ENCODE data around the gene TBC1D3. TPM values are rescaled to one million over a fixed set of nuclear protein-coding genes. Genes with fewer than 3 reads are reported as not detected.
"Not testable (repeated sequence)": the region's sequence is repeated elsewhere in the genome, so short reads cannot be mapped to it uniquely, and the experiment has no call there.

TBC1D3 gene
- total and polyA plus RNA-seq, 2 donors (not counting 3 experiments of a cell fraction or from before 2014, with no cell fraction given): 2.6 TPM; not detected in 1

DNA sequence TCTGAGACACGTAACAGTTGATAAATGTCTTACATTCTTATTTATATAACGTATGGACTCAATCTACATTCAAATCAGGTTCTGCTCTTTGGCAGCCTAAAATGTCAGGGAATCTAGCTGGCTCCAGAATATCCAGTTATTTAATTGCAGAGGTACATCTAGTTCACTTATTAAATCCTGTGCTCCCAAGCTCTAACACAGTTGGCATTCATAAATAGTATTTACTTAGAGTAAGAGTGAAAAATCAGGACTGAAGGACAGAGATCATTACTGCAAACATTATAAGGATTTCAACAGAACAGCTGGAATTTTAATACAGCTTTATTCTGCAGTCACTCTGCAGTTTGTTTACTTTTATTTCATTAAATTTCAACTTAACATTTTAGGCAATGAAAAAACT, 7.9 kb upstream of the TBC1D3 start:
- H3K27me3 ChIP-seq (ENCODE audit: control insufficient read depth in 2 of 2, insufficient read depth in 2 of 2, low read length in 2 of 2); intact Hi-C loops (cut with micrococcal nuclease); H3K27ac ChIP-seq (ENCODE audit: insufficient read depth, low read depth, low read length); H3K36me3 ChIP-seq (ENCODE audit: control insufficient read depth in 2 of 2, extremely low read depth in 1 of 2, insufficient read depth in 2 of 2, low read length in 2 of 2); H4K20me1 ChIP-seq (replicated peaks; ENCODE audit: control insufficient read depth, extremely low read depth, insufficient read depth, low read length); CTCF ChIA-PET; DNase-seq (ENCODE audit: low read depth, low spot score); H2AFZ ChIP-seq (ENCODE audit: low read depth, low read length); BruUV-seq (replicated peaks); H3K4me3 ChIP-seq (replicated peaks in 1 of 3; ENCODE audit: insufficient read depth in 1 of 3, low read depth in 1 of 3, low read length in 3 of 3); POLR2A ChIA-PET; FAIRE-seq; H3K9me3 ChIP-seq (replicated peaks; ENCODE audit: control insufficient read depth, insufficient read depth, low read length); H3K9ac ChIP-seq (replicated peaks; ENCODE audit: extremely low read depth, insufficient read depth, low read length); H3K4me2 ChIP-seq (ENCODE audit: insufficient read depth, low read length); dilution Hi-C loops (cut with MboI; ENCODE audit: extremely low pct_ligation_motif_present, low sequenced_read_pairs); H3K4me1 ChIP-seq (ENCODE audit: control insufficient read depth, extremely low read depth, insufficient read depth, low read length); H3K9me1 ChIP-seq (replicated peaks; ENCODE audit: control insufficient read depth, extremely low read depth, insufficient read depth, low read length); H3K79me2 ChIP-seq (ENCODE audit: control insufficient read depth, insufficient read depth, low read length): not testable (repeated sequence)

DNA sequence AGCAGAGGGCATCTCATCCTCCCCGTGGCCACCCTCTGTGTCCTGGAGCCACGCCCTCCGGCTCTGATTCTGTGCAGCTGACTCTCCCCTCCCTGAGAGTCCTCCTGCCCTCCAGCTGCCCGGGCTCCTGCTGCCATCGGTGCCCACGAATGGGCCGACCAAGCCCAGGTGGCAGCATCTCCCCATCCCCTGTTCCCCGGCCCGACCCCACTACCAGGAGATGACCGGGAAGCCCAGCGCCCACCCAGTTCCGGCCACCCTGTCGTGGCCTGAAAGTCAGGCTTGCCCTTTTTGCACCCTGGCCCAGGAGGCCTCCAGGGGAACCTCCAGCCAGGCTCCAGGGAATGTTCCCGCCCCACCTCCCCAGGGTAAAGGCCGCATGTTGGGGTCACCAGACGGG, 57.5 kb downstream of the TBC1D3 start:
- H3K4me2 ChIP-seq (ENCODE audit: insufficient read depth, low read length); CTCF ChIA-PET; H3K79me2 ChIP-seq (ENCODE audit: control insufficient read depth, insufficient read depth, low read length); H3K9ac ChIP-seq (replicated peaks; ENCODE audit: extremely low read depth, insufficient read depth, low read length); FAIRE-seq; H3K4me1 ChIP-seq (ENCODE audit: control insufficient read depth, extremely low read depth, insufficient read depth, low read length); H2AFZ ChIP-seq (ENCODE audit: low read depth, low read length); H3K4me3 ChIP-seq (replicated peaks in 1 of 3; ENCODE audit: insufficient read depth in 1 of 3, low read depth in 1 of 3, low read length in 3 of 3); intact Hi-C loops (cut with micrococcal nuclease); H3K9me1 ChIP-seq (replicated peaks; ENCODE audit: control insufficient read depth, extremely low read depth, insufficient read depth, low read length); H3K9me3 ChIP-seq (replicated peaks; ENCODE audit: control insufficient read depth, insufficient read depth, low read length); H4K20me1 ChIP-seq (replicated peaks; ENCODE audit: control insufficient read depth, extremely low read depth, insufficient read depth, low read length); dilution Hi-C loops (cut with MboI; ENCODE audit: extremely low pct_ligation_motif_present, low sequenced_read_pairs); BruUV-seq (replicated peaks); DNase-seq (ENCODE audit: low read depth, low spot score); H3K36me3 ChIP-seq (ENCODE audit: control insufficient read depth in 2 of 2, extremely low read depth in 1 of 2, insufficient read depth in 2 of 2, low read length in 2 of 2); POLR2A ChIA-PET; H3K27ac ChIP-seq (ENCODE audit: insufficient read depth, low read depth, low read length); H3K27me3 ChIP-seq (ENCODE audit: control insufficient read depth in 2 of 2, insufficient read depth in 2 of 2, low read length in 2 of 2): not testable (repeated sequence)

Small RNA genes lying within 50 kb of the gene (small RNA-seq; reads per million reads assigned to genes)
- gene RF00019 (ENCODE audit: insufficient read depth, insufficient read length, low read depth, low replicate concordance) (not detected), gene RNA5SP526 (ENCODE audit: insufficient read depth, insufficient read length, low read depth, low replicate concordance) (not detected)

Other genes with a start within 250 kb of the TBC1D3 start
- 4.6 and 8.5 TPM in 2 replicates for gene TBC1D3L, start 203.5 kb downstream of the TBC1D3 start, total RNA-seq
- gene TBC1D3L, start 203.5 kb downstream of the TBC1D3 start, polyA plus RNA-seq: 14.4 and 16.6 TPM in 2 replicates
- 2.7 and 2.9 TPM in 2 replicates for gene TBC1D3D, start 188.6 kb downstream of the TBC1D3 start, total RNA-seq
- not detected in 2 replicates for gene TBC1D3D, start 188.6 kb downstream of the TBC1D3 start, polyA plus RNA-seq
- not detected in 2 replicates for gene TBC1D3C, start 123.9 kb downstream of the TBC1D3 start, total RNA-seq
- not detected in 2 replicates for gene TBC1D3C, start 123.9 kb downstream of the TBC1D3 start, polyA plus RNA-seq
- gene TBC1D3E, start 64.6 kb downstream of the TBC1D3 start, total RNA-seq: not detected in 2 replicates
- not detected in 2 replicates for gene TBC1D3E, start 64.6 kb downstream of the TBC1D3 start, polyA plus RNA-seq
- gene MRPL45, start 104.6 kb upstream of the TBC1D3 start, total RNA-seq: 41.0 and 45.5 TPM in 2 replicates
- gene MRPL45, start 104.6 kb upstream of the TBC1D3 start, polyA plus RNA-seq: 34.2 and 41.2 TPM in 2 replicates
- gene GPR179, start 151.4 kb upstream of the TBC1D3 start, total RNA-seq: not detected in 2 replicates
- gene GPR179, start 151.4 kb upstream of the TBC1D3 start, polyA plus RNA-seq: not detected in 2 replicates
- 10.4 and 11.7 TPM in 2 replicates for gene SOCS7, start 159.3 kb upstream of the TBC1D3 start, total RNA-seq
- 5.9 and 6.6 TPM in 2 replicates for gene SOCS7, start 159.3 kb upstream of the TBC1D3 start, polyA plus RNA-seq
- 152 and 190 TPM in 2 replicates for gene ARHGAP23, start 235.9 kb upstream of the TBC1D3 start, total RNA-seq
- 22.3 and 25.4 TPM in 2 replicates for gene ARHGAP23, start 235.9 kb upstream of the TBC1D3 start, polyA plus RNA-seq

Measured in endothelial cell of umbilical vein (primary cell).